Measurements from ENCODE around the gene TSPO2.

- TF ChIP-seq CTCF (IDR thresholded peaks at IDR 0.05; ENCODE audit: borderline replicate concordance, extremely low read depth, low read length, poor library complexity, severe bottlenecking) = no peak
- TF ChIP-seq EZH2 (IDR thresholded peaks at IDR 0.05; ENCODE audit: borderline replicate concordance, low read depth, low read length, severe bottlenecking) = no peak
Observed at GRCh38 chr6:40998661-40999060, 43.6 kb upstream of the TSPO2 start.
